HEK293 (cell line): ENCODE measurements around the gene PANX1.

ENCODE experiments used
- CTCF ChIP-seq: fragments of 450-650 bp; formaldehyde crosslinking; IDR thresholded peaks from 2 replicates; pipeline ENCODE4 v1.5.1; 2016; ENCODE audit warnings: missing biosample characterization, missing genetic modification characterization
- REST ChIP-seq: fragments of 450-650 bp; formaldehyde crosslinking; IDR thresholded peaks from 2 replicates; pipeline ENCODE4 v1.5.1; 2016; ENCODE audit warnings: missing biosample characterization, missing genetic modification characterization
- SP3 ChIP-seq: fragments of 450-650 bp; formaldehyde crosslinking; IDR thresholded peaks from 2 replicates; pipeline ENCODE4 v1.5.1; 2016; ENCODE audit warnings: missing biosample characterization, missing genetic modification characterization
- TCF7L2 ChIP-seq: IDR thresholded peaks from 2 replicates; pipeline ENCODE4 v1.6.1; 2011; ENCODE audit warnings: low read depth, mild to moderate bottlenecking, inconsistent platforms, low read length, moderate library complexity, borderline replicate concordance
- WT1 ChIP-seq: fragments of 450-650 bp; formaldehyde crosslinking; IDR thresholded peaks from 2 replicates; pipeline ENCODE4 v1.5.1; 2016; ENCODE audit warnings: missing biosample characterization, missing genetic modification characterization
- YY2 ChIP-seq: fragments of 450-650 bp; formaldehyde crosslinking; IDR thresholded peaks from 2 replicates; pipeline ENCODE4 v1.5.1; 2016; ENCODE audit warnings: missing biosample characterization, missing genetic modification characterization
- ZNF174 ChIP-seq: fragments of 450-650 bp; formaldehyde crosslinking; IDR thresholded peaks from 2 replicates; pipeline ENCODE4 v1.5.0; 2017; ENCODE audit warnings: missing biosample characterization, mild to moderate bottlenecking, missing genetic modification characterization
- ZNF670 ChIP-seq: fragments of 450-650 bp; formaldehyde crosslinking; IDR thresholded peaks from 2 replicates; pipeline ENCODE4 v1.5.1; 2016; ENCODE audit warnings: missing biosample characterization, missing genetic modification characterization, low read depth

- TF ChIP-seq CTCF (tag by site-specific recombination) (no peak), YY2 (no peak), WT1 (tag by site-specific recombination) (no peak), ZNF670 (tag by site-specific recombination) (no peak), REST (tag by site-specific recombination) (no peak), SP3 (tag by site-specific recombination) (no peak), TCF7L2 (no peak), ZNF174 (tag by site-specific recombination) (no peak)
Observed at GRCh38 chr11:94145916-94146315, 17.3 kb downstream of the PANX1 start.
